WTC11 (cell line): ENCODE results near the gene NAT8L. TPM values are rescaled to one million over a fixed set of nuclear protein-coding genes. Genes with fewer than 3 reads are reported as not detected.

Experiments used
- ATAC-seq: fragments of 200-7000 bp; cut with Tn5 transposase; 2 replicates; pipeline ENCODE4 v1.10.0; 2021; ENCODE audit warnings: mild to moderate bottlenecking, moderate library complexity
- CTCF ChIA-PET: fragments of 300-600 bp; sonication (Branson Sonifier 250); formaldehyde crosslinking; loops from one replicate; lab custom pipeline; 2021; ENCODE audit warnings: antibody characterized with exemption; lab: Charles Lee
- POLR2A ChIA-PET: fragments of 350-600 bp; sonication (Branson Sonifier 250); formaldehyde crosslinking; loops from one replicate; lab custom pipeline; 2021; ENCODE audit warnings: antibody characterized with exemption; lab: Charles Lee
- DNase-seq: peaks from one replicate; pipeline ENCODE4 v3.0.0; 2021; ENCODE audit warnings: low spot score
- H3K27ac Mint-ChIP-seq: 2 replicates; pipeline ENCODE4 v1.8.0; 2021; ENCODE audit warnings: mixed read lengths
- H3K27me3 Mint-ChIP-seq: 2 replicates; pipeline ENCODE4 v1.8.0; 2021; ENCODE audit warnings: low read depth, mild to moderate bottlenecking, moderate library complexity, mixed read lengths
- H3K36me3 Mint-ChIP-seq: 2 replicates; pipeline ENCODE4 v1.8.0; 2021; ENCODE audit warnings: mixed read lengths
- H3K4me1 Mint-ChIP-seq: 2 replicates; pipeline ENCODE4 v1.8.0; 2022; ENCODE audit warnings: mixed read lengths
- H3K4me3 Mint-ChIP-seq: 2 replicates; pipeline ENCODE4 v1.8.0; 2021; ENCODE audit warnings: mild to moderate bottlenecking, moderate library complexity, mixed read lengths
- H3K9me3 Mint-ChIP-seq: 2 replicates; pipeline ENCODE4 v1.8.0; 2021; ENCODE audit warnings: mixed read lengths
- AR ChIP-seq: fragments of 250-450 bp; sonication (Bioruptor Pico); IDR thresholded peaks from 2 replicates; pipeline ENCODE4 v1.9.0; 2021; ENCODE audit warnings: mild to moderate bottlenecking
- CBFB ChIP-seq: sonication (generic); formaldehyde crosslinking; IDR thresholded peaks from 2 replicates; pipeline ENCODE4 v1.8.1; 2022; ENCODE audit warnings: mild to moderate bottlenecking, low read depth, missing genetic modification reagents
- CREB1 ChIP-seq: sonication (generic); formaldehyde crosslinking; IDR thresholded peaks from 2 replicates; pipeline ENCODE4 v1.8.0; 2023; ENCODE audit warnings: mild to moderate bottlenecking, missing genetic modification reagents
- CREM ChIP-seq: sonication (generic); formaldehyde crosslinking; IDR thresholded peaks from 2 replicates; pipeline ENCODE4 v1.8.1; 2022; ENCODE audit warnings: mild to moderate bottlenecking, missing genetic modification reagents, moderate library complexity
- IRF2 ChIP-seq: sonication (generic); formaldehyde crosslinking; IDR thresholded peaks from 2 replicates; pipeline ENCODE4 v1.8.0; 2022; ENCODE audit warnings: low read depth, missing genetic modification reagents, borderline replicate concordance
- MLX ChIP-seq: sonication (generic); formaldehyde crosslinking; IDR thresholded peaks from 2 replicates; pipeline ENCODE4 v1.8.1; 2023; ENCODE audit warnings: mild to moderate bottlenecking, missing genetic modification reagents, moderate library complexity
- MXD4 ChIP-seq: fragments of 250-450 bp; sonication (Bioruptor Pico); IDR thresholded peaks from 2 replicates; pipeline ENCODE4 v1.8.0; 2021; ENCODE audit warnings: mild to moderate bottlenecking, moderate library complexity, borderline replicate concordance
- NFYB ChIP-seq: sonication (generic); formaldehyde crosslinking; conservative IDR thresholded peaks from 2 replicates; pipeline ENCODE4 v1.8.0; 2022; ENCODE audit warnings: low read depth, missing genetic modification reagents
- TCF7 ChIP-seq: sonication (generic); formaldehyde crosslinking; IDR thresholded peaks from 2 replicates; pipeline ENCODE4 v1.8.0; 2022; ENCODE audit warnings: mild to moderate bottlenecking, low read depth, missing genetic modification reagents, moderate library complexity
- ZBTB21 ChIP-seq: sonication (generic); formaldehyde crosslinking; IDR thresholded peaks from 2 replicates; pipeline ENCODE4 v1.8.1; 2023; ENCODE audit warnings: mild to moderate bottlenecking, missing genetic modification reagents, borderline replicate concordance
- ZNF138 ChIP-seq: sonication (generic); formaldehyde crosslinking; conservative IDR thresholded peaks from 2 replicates; pipeline ENCODE4 v1.8.1; 2022; ENCODE audit warnings: mild to moderate bottlenecking, moderate library complexity, missing genetic modification reagents
- ZNF219 ChIP-seq: sonication (generic); formaldehyde crosslinking; IDR thresholded peaks from 2 replicates; pipeline ENCODE4 v1.8.0; 2023; ENCODE audit warnings: missing genetic modification reagents, mild to moderate bottlenecking, borderline replicate concordance
- ZNF263 ChIP-seq: sonication (generic); formaldehyde crosslinking; IDR thresholded peaks from 2 replicates; pipeline ENCODE4 v1.8.1; 2022; ENCODE audit warnings: low read depth, mild to moderate bottlenecking, moderate library complexity, missing genetic modification reagents
- ZNF317 ChIP-seq: sonication (generic); formaldehyde crosslinking; IDR thresholded peaks from 2 replicates; pipeline ENCODE4 v1.8.1; 2023; ENCODE audit warnings: low read depth, mild to moderate bottlenecking, moderate library complexity, missing genetic modification reagents, borderline replicate concordance
- ZNF423 ChIP-seq: fragments of 250-450 bp; sonication (Bioruptor Pico); IDR thresholded peaks from 2 replicates; pipeline ENCODE4 v2.1.2; 2022; ENCODE audit warnings: mild to moderate bottlenecking, moderate library complexity
- total RNA-seq: library from RNA; stranded (reverse); gene quantifications from 3 replicates; pipeline ENCODE4 v1.2.3, GENCODE V29; 2021
- TF ChIP-seq, protein P1 (sequence below): fragments of 250-450 bp; sonication (Bioruptor Pico); IDR thresholded peaks from 2 replicates; pipeline ENCODE4 v1.9.0; 2021; ENCODE audit warnings: moderate library complexity, mild to moderate bottlenecking, inconsistent platforms, borderline replicate concordance
- TF ChIP-seq, protein P2 (sequence below): sonication (generic); formaldehyde crosslinking; IDR thresholded peaks from 2 replicates; pipeline ENCODE4 v1.8.1; 2022; ENCODE audit warnings: mild to moderate bottlenecking, missing genetic modification reagents, moderate library complexity, borderline replicate concordance
- TF ChIP-seq, protein P3 (sequence below): sonication (generic); formaldehyde crosslinking; IDR thresholded peaks from 2 replicates; pipeline ENCODE4 v1.8.1; 2022; ENCODE audit warnings: missing genetic modification reagents, borderline replicate concordance

Gene NAT8L
- total RNA-seq, 1 experiment from 2014 or later = 20.0 TPM

DNA sequence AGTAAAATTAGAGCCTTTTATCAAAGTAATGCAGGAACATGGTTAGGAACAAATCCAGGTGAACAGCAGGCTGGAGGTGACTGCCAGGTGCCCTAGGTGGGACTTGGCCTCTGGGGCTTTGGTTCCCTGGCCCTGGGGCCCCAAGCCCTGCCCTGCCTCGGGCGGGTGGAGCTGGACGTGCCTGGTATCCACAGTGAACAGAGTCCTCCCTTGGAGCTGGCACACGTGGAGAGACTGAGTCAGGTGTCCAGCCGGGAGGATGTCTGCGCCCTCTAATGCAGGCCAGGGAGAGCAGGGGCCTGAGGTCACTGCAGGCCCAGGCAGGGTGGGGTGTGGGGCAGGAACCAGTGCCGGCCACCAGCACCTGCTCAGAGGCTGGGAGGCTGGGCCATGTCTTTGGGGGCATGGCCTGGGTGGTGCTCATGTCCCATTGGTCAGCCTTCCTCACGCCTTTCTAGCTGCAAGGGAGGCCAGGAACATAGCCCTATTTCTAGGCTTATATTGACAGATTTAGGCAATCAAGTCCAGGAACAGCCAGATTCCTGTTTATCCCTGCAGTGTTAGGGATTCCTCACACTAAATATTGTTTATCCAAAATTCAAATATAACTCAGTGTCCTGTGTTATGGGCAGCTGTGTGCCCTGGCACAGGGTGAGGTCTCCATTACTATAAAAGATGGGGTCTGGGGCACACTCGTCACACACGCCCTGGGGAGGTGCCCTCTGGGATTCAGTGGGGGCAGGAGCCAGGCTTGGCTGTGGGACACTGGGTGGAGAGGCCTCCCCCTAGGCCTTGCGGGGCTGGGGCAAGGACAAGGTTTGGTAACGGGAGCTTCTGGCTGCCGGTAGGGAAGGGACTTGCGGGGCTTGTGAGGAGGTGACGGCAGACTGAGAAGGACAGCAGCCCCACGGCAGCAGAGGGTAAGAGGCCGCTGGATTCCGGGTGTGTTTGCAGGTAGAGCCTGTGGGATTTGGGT is 14.3 kb upstream of the NAT8L start:
- no peaks in the 10 kb centered on the region for H3K9me3 Mint-ChIP-seq
- peaks cover 44% of the 10 kb centered on the region for H3K27me3 Mint-ChIP-seq
- POLR2A ChIA-PET = interaction anchor here (0.6 kb wide), 1 partner anchor 25 kb away, joined by 3 read pairs; no protein-coding TSS in a partner anchor
- H3K4me3 Mint-ChIP-seq = no peak overlapping the region
- H3K4me1 Mint-ChIP-seq = no peaks in the 10 kb centered on the region
- no peaks in the 10 kb centered on the region for H3K36me3 Mint-ChIP-seq
- no peak overlapping the region for H3K27ac Mint-ChIP-seq
- CTCF ChIA-PET = interaction anchor here (0.7 kb wide), 1 partner anchor 107 kb away, joined by 3 read pairs; no protein-coding TSS in a partner anchor
- DNase-seq = no peak
- ATAC-seq = no peak
- no peak for TF ChIP-seq IRF2 (CRISPR knock-in tag)
- TF ChIP-seq ZNF219 = no peak
- no peak for TF ChIP-seq MLX
- no peak for TF ChIP-seq ZNF317
- TF ChIP-seq ZNF263 = no peak
- TF ChIP-seq CBFB (CRISPR knock-in tag) = no peak
- no peak for TF ChIP-seq AR (CRISPR knock-in tag)

GRCh38 chr4:2045518-2045951 is 13.6 kb upstream of the NAT8L start:
- Mint-ChIP-seq H3K36me3 (no peaks in the 10 kb centered on the region), H3K4me3 (no peak overlapping the region), H3K9me3 (no peaks in the 10 kb centered on the region), H3K27me3 (peaks cover 38% of the 10 kb centered on the region), H3K4me1 (no peaks in the 10 kb centered on the region), H3K27ac (no peak overlapping the region)
- DNase-seq (no peak), ATAC-seq (no peak)
- ChIA-PET POLR2A (interaction anchor here (0.6 kb wide), 1 partner anchor 26 kb away, joined by 3 read pairs; no protein-coding TSS in a partner anchor), CTCF (interaction anchor here (0.7 kb wide), 1 partner anchor 107 kb away, joined by 3 read pairs; no protein-coding TSS in a partner anchor)
- no peak for TF ChIP-seq ZBTB21 (CRISPR knock-in tag)
- TF ChIP-seq CREM = no peak
- TF ChIP-seq NFYB = no peak
- no peak for TF ChIP-seq ZNF138 (CRISPR knock-in tag)
- TF ChIP-seq ZNF423 = no peak
- TF ChIP-seq, protein P1, sequence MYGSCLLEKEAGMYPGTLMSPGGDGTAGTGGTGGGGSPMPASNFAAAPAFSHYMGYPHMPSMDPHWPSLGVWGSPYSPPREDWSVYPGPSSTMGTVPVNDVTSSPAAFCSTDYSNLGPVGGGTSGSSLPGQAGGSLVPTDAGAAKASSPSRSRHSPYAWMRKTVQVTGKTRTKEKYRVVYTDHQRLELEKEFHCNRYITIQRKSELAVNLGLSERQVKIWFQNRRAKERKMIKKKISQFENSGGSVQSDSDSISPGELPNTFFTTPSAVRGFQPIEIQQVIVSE (CRISPR knock-in tag) = no peak
- TF ChIP-seq MXD4 (CRISPR knock-in tag) = no peak
- TF ChIP-seq, protein P2, sequence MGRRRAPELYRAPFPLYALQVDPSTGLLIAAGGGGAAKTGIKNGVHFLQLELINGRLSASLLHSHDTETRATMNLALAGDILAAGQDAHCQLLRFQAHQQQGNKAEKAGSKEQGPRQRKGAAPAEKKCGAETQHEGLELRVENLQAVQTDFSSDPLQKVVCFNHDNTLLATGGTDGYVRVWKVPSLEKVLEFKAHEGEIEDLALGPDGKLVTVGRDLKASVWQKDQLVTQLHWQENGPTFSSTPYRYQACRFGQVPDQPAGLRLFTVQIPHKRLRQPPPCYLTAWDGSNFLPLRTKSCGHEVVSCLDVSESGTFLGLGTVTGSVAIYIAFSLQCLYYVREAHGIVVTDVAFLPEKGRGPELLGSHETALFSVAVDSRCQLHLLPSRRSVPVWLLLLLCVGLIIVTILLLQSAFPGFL (CRISPR knock-in tag) = no peak
- TF ChIP-seq TCF7 = no peak
- TF ChIP-seq CREB1 (CRISPR knock-in tag) = no peak
- TF ChIP-seq, protein P3, sequence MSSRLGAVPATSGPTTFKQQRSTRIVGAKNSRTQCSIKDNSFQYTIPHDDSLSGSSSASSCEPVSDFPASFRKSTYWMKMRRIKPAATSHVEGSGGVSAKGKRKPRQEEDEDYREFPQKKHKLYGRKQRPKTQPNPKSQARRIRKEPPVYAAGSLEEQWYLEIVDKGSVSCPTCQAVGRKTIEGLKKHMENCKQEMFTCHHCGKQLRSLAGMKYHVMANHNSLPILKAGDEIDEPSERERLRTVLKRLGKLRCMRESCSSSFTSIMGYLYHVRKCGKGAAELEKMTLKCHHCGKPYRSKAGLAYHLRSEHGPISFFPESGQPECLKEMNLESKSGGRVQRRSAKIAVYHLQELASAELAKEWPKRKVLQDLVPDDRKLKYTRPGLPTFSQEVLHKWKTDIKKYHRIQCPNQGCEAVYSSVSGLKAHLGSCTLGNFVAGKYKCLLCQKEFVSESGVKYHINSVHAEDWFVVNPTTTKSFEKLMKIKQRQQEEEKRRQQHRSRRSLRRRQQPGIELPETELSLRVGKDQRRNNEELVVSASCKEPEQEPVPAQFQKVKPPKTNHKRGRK = no peak
